NCI-H524 (cell line): ENCODE measurements around the gene DEDD2.
A peak's percentile ranks its signal among the peaks of the same experiment; 100 is the strongest.
"Not testable (repeated sequence)": the region's sequence is repeated elsewhere in the genome, so short reads cannot be mapped to it uniquely, and the experiment has no call there.

Experiments
- DNase-seq, 2 experiments: peaks; one replicate each; lab custom pipeline; 2025; lab: John Stamatoyannopoulos, UW

Gene DEDD2

GRCh38 chr19:42217520-42218437, at the start of gene DEDD2:
DEDD2 (minus strand) TSS chr19:42217677; CDS start chr19:42217007, 670 bp downstream.
- DNase-seq = peak; percentile 91 to 94

- DNase-seq = not testable (repeated sequence)
Observed at GRCh38 chr19:42266928-42267603, 49.6 kb upstream of the DEDD2 start.

GRCh38 chr19:42266105-42266504, 48.6 kb upstream of the DEDD2 start:
- not testable (repeated sequence) for DNase-seq

GRCh38 chr19:42261763-42262162, 44.3 kb upstream of the DEDD2 start:
- no peak for DNase-seq

GRCh38 chr19:42257842-42258241, 40.4 kb upstream of the DEDD2 start:
- not testable (repeated sequence) for DNase-seq

- DNase-seq = peak; percentile 44 to 61
Observed at GRCh38 chr19:42255766-42256745, 38.6 kb upstream of the DEDD2 start.

- peak; percentile 61 to 81 for DNase-seq
Observed at GRCh38 chr19:42254850-42255765, 37.6 kb upstream of the DEDD2 start, which contains the start of gene ERF. ERF (minus strand) TSS chr19:42255128; CDS start chr19:42254999, 129 bp downstream.

GRCh38 chr19:42254089-42254849, 36.8 kb upstream of the DEDD2 start:
- DNase-seq = peak; percentile 56 to 60

- peak in 1 of 2 experiments; percentile 43 for DNase-seq
Observed at GRCh38 chr19:42253245-42254088, 36.0 kb upstream of the DEDD2 start.

GRCh38 chr19:42252365-42253244, 35.1 kb upstream of the DEDD2 start:
- no peak for DNase-seq

- DNase-seq = no peak
Observed at GRCh38 chr19:42251572-42252358, 34.3 kb upstream of the DEDD2 start.

- no peak for DNase-seq
Observed at GRCh38 chr19:42250666-42251531, 33.4 kb upstream of the DEDD2 start.

- DNase-seq = no peak
Observed at GRCh38 chr19:42250183-42250665, 32.7 kb upstream of the DEDD2 start.

GRCh38 chr19:42249769-42250168, 32.3 kb upstream of the DEDD2 start:
- DNase-seq = no peak

GRCh38 chr19:42249149-42249750, 31.8 kb upstream of the DEDD2 start:
- DNase-seq = no peak
